KBM-7 (cell line): ENCODE measurements around the gene PLD1.

Source experiments
- DNase-seq: peaks from one replicate; pipeline ENCODE4 v3.0.0-alpha.2; 2015
- in situ Hi-C: fragments of 300-500 bp; cut with MboI; formaldehyde crosslinking; loops from 2 replicates; pipeline ENCODE4 v1.14.3; 2020; ENCODE audit warnings: low sequenced_read_pairs, low pct_unique_long_range_greater_than_20kb, mixed read lengths

Gene PLD1

DNA sequence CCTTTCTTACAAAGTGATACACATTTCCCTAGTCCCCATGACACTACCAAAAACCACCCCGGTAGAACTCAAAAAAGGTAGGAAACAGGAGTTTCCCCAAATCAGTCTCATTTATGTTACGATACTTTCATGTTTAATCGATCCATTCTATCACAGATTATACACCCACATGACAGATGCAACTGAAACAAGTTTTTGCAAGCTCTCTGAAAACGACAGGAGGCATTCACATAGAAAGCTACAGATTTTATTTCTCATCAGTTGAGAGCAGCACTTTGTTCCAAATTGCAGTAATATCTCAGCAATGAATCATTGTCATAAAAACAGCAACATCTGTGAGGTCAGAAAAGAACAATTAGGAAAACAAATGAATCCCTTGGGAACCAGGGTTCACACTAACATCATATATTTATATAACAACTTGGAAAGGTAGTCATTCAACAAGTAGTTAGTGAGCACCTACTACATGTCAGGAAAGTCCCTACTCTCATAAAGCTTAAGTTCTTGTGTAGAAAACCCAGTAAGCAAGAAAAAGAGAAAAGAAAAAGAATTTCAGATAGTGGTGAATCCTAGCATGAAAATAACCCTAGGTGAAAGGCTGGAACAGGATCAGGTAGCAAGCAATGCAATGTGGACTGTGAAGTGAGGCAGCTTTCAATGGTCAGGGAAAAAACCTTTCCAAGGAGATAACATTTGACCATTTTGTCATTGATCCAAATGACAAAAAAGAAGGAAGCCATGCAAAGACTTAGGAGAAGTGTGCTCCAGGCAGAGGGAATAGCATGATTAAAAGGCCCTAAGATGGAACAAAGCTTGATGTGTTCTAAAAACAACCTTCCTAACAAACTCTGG is 8.3 kb downstream of the PLD1 start:
- no peak for DNase-seq
- in situ Hi-C loops: no loop called here

GRCh38 chr3:171799501-171799900 is 10.8 kb downstream of the PLD1 start:
- no peak for DNase-seq
- in situ Hi-C loops: no loop called here

DNA sequence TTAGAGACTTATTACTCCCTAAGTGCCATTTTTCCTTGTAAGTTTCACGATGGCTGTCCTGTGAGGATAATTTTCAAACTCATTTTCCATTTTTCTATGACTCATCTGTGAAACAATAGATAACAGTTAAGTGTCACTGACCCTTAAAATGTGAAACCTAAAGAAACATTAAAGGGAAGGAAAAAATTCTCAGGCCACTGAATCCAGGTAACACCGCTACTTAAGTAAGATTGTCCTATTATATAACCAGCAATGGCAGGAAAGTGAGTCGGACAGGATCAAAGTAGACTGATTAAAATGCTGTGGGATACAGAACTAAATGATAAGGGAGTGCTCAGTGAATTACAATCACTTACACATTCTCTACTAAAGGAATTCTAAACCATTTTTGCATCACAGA is 12.4 kb downstream of the PLD1 start:
- no peak for DNase-seq
- in situ Hi-C loops: no loop called here

DNA sequence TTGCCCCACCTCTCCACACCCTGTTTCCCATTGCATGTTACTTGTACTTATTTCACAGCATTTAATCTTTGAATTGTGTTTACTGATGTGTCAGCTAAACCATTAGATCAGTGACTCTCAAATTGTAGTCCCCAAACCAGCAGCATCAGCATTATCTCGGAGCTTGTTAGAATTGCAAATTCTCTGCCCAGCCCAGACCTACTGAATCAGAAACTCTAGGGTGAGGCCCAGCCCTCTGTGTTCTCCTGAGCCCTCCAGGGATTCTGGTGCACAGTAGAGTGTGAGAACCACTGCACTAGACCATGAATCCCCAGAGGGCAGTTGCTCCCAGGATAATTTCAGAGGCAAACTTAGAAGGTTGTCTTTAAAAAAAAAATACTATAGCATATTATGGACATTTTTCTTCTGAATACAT is 13.0 kb downstream of the PLD1 start:
- no peak for DNase-seq
- in situ Hi-C loops: no loop called here

GRCh38 chr3:171796625-171797264 is 13.5 kb downstream of the PLD1 start:
- in situ Hi-C loops: no loop called here
- no peak for DNase-seq

GRCh38 chr3:171792531-171792930 is 17.8 kb downstream of the PLD1 start:
- in situ Hi-C loops: no loop called here
- DNase-seq: no peak

DNA sequence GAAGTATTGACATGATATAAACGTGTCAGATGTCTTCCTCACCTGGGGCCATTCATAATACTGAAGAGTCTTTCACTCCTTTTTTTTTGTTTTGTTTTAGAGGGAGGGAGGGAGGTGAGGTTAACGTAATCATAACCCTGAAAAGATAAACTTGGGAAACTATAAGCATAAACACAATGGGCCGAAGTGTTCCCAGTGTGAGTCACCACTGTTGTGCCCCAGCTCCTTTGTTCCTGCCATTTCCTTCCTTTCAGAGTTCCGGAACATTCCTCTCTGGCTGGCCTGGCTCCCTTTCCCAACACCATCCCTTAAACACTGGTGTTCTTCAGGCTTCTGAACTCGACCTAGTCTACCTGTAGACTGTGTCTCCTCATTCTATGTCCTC is 18.6 kb downstream of the PLD1 start:
- DNase-seq: no peak
- in situ Hi-C loops: no loop called here

- no peak for DNase-seq
- in situ Hi-C loops: no loop called here
Observed at GRCh38 chr3:171790898-171791691, 19.2 kb downstream of the PLD1 start.

DNA sequence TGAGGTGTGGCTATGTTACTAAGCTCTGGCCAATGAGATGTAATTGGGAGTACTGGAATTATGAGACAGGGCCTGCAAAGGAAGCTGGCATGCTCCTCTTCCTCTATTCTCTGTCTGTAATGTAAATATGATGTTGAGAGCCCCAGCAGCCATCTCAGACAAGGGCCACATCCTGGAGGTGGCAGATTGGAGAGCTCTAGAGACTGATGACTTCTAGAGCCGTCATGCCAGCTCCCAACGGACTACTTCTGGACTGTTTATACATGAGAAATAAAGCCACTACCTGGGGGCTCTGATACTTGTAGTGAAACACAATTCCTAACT is 19.7 kb downstream of the PLD1 start:
- no peak for DNase-seq
- in situ Hi-C loops: no loop called here

DNA sequence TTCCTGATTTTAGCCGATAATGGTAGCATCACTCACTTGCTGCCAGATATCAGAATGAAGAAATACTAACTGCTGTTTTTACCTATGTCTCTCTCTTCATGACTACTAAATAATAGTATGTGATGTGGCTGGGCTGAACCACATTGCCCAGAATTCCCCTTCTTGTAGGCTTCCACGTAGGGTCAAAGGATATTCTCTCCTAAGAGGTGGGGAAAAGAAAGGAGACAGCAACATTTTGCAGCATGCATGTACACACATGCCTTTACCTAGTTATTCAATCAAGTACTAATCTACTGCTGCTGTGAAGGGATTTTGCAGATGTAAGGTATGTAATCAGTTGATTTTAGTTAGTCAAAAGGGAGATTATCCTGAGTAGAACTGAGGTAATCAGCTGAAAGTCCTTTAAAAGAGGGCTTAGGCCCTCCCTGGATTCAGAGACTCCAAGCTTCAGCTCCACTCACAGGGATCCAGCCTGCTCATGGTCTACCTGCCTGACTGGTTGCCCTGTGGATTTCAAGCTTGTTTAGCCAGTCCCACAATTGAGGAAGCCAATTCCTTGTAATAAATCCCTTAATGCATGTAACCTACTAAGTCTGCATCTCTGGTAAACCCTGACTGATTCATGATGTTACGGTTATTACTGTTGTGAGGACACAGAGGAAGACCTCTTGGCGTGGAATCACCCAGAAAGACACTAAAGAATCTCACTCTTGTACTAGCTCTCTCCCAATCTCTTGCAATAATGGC is 20.4 kb downstream of the PLD1 start:
- in situ Hi-C loops: no loop called here
- DNase-seq: no peak

GRCh38 chr3:171788546-171789351 is 21.5 kb downstream of the PLD1 start:
- in situ Hi-C loops: no loop called here
- peak; percentile 60 for DNase-seq

DNA sequence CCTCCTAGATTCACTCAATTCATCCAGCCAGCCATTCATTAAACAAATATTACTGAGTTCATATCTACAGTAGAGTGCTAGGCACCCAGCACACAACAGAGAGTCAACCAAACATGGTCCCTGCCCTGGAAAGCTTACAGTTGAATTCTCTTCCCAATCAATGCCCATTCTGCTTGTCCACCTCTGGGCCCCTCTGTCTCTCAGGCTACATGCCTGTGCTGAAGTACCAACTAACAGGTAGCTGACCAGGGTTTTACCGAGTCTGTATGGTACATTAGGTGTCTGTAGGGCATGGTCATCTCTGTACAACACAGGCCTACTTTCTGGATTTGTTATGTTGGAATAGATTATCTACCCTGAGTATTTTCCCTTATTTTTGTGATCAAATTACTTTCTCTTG is 23.3 kb downstream of the PLD1 start:
- DNase-seq: no peak
- in situ Hi-C loops: no loop called here

- DNase-seq: no peak
- in situ Hi-C loops: no loop called here
Observed at GRCh38 chr3:171784937-171785336, 25.3 kb downstream of the PLD1 start.

- no peak for DNase-seq
- in situ Hi-C loops: no loop called here
Observed at GRCh38 chr3:171784387-171784786, 25.9 kb downstream of the PLD1 start.

GRCh38 chr3:171783626-171784025 is 26.7 kb downstream of the PLD1 start:
- in situ Hi-C loops: no loop called here
- no peak for DNase-seq

GRCh38 chr3:171783086-171783485 is 27.2 kb downstream of the PLD1 start:
- no peak for DNase-seq
- in situ Hi-C loops: no loop called here

DNA sequence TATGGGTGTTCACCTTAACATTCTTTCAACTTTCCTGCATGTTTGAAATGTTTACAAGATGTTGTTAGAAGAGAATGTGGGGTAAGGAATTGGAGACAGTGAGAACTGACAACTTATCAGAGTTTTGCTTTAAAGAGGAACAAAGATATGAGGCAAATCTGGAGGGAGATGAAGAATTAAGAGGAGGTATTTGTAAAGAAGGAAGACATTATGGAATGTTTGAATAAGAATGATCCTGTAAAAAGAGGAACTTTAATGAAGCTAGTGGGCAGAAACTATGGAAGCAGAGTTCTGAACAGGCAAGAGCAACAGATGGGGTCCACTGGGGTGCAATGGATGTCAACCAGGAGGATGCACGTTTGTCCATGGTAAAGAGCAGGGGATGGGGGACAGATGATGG is 27.7 kb downstream of the PLD1 start:
- in situ Hi-C loops: no loop called here
- peak; percentile 10 for DNase-seq

DNA sequence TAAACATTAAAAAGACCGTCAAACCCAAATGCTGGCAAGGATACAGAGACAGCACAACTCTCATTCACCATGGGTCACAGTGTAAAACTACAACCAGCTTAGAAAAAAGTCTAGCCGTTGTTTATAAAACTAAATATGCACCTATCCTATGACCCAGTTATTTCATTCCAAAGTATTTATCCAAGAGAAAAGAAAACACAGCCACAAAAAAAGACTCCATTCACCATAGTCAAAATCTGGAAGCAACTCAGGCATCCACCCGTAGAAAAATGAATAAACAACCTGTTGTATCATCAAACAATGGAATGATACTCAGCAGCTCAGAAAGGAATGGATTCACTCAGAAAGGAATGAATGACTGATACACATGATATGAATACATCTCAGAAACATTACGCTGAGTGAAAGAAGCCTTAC is 28.6 kb downstream of the PLD1 start:
- in situ Hi-C loops: no loop called here
- no peak for DNase-seq

GRCh38 chr3:171778493-171778892 is 31.8 kb downstream of the PLD1 start:
- no peak for DNase-seq
- in situ Hi-C loops: no loop called here
